ENCODE data around the gene ZNF57. TPM values are rescaled to one million over a fixed set of nuclear protein-coding genes. Genes with fewer than 3 reads are reported as not detected.
"Not testable (repeated sequence)": the region's sequence is repeated elsewhere in the genome, so short reads cannot be mapped to it uniquely, and the experiment has no call there.

ZNF57 gene
- total RNA-seq, 1 experiment from 2014 or later = 4.8 TPM

- no peaks in the 10 kb centered on the region for H3K27me3 Mint-ChIP-seq (ENCODE audit: insufficient read depth, unreplicated experiment)
- no peak overlapping the region for H3K4me3 Mint-ChIP-seq (ENCODE audit: unreplicated experiment)
- POLR2A ChIA-PET = interaction anchor here (0.7 to 1.2 kb wide), 3 partner anchors 33 to 721 kb away, joined by 3 to 4 read pairs (median 3); no protein-coding TSS in a partner anchor
- H3K27ac Mint-ChIP-seq (ENCODE audit: low read depth, unreplicated experiment) = no peak overlapping the region
- TF ChIP-seq CTCF (IDR thresholded peaks at IDR 0.05; ENCODE audit: unreplicated experiment) = no peak
- no peaks in the 10 kb centered on the region for H3K4me1 Mint-ChIP-seq (ENCODE audit: insufficient read depth, unreplicated experiment)
- DNase-seq (ENCODE audit: unreplicated experiment) = no peak
- peaks cover 6% of the 10 kb centered on the region for H3K36me3 Mint-ChIP-seq (ENCODE audit: insufficient read depth, unreplicated experiment)
- peaks cover 12% of the 10 kb centered on the region for H3K9me3 Mint-ChIP-seq (ENCODE audit: unreplicated experiment)
- no TSS peak for BruUV-seq (replicated peaks)
- intact Hi-C loops (cut with micrococcal nuclease) = loop anchor here (5.0 kb wide), 1 partner anchor 222 kb away; no protein-coding TSS in a partner anchor
- CTCF ChIA-PET = interaction anchor here (0.6 kb wide), 1 partner anchor 455 kb away, joined by 3 read pairs; no protein-coding TSS in a partner anchor
Observed at GRCh38 chr19:2869618-2870017, 31.1 kb upstream of the ZNF57 start.

- H3K4me3 Mint-ChIP-seq (ENCODE audit: unreplicated experiment); H3K27ac Mint-ChIP-seq (ENCODE audit: low read depth, unreplicated experiment); CTCF ChIA-PET; H3K4me1 Mint-ChIP-seq (ENCODE audit: insufficient read depth, unreplicated experiment); H3K27me3 Mint-ChIP-seq (ENCODE audit: insufficient read depth, unreplicated experiment); DNase-seq (ENCODE audit: unreplicated experiment); POLR2A ChIA-PET; BruUV-seq (replicated peaks): not testable (repeated sequence)
- peaks cover 12% of the 10 kb centered on the region for H3K9me3 Mint-ChIP-seq (ENCODE audit: unreplicated experiment)
- H3K36me3 Mint-ChIP-seq (ENCODE audit: insufficient read depth, unreplicated experiment) = peaks cover 23% of the 10 kb centered on the region
- intact Hi-C loops (cut with micrococcal nuclease) = loop anchor here (5.0 kb wide), 1 partner anchor 225 kb away; no protein-coding TSS in a partner anchor
Observed at GRCh38 chr19:2872175-2872574, 28.6 kb upstream of the ZNF57 start.

- POLR2A ChIA-PET = no interaction called here
Observed at GRCh38 chr19:2877398-2878331, 23.1 kb upstream of the ZNF57 start.

GRCh38 chr19:2883686-2884439 lies 16.9 kb upstream of the ZNF57 start:
- CTCF ChIA-PET = interaction anchor here (0.9 kb wide), 1 partner anchor 72 kb away, joined by 4 read pairs; no protein-coding TSS in a partner anchor
- no peak for TF ChIP-seq CTCF (IDR thresholded peaks at IDR 0.05; ENCODE audit: unreplicated experiment)
- BruUV-seq (replicated peaks) = no TSS peak
- no peaks in the 10 kb centered on the region for H3K27me3 Mint-ChIP-seq (ENCODE audit: insufficient read depth, unreplicated experiment)
- H3K9me3 Mint-ChIP-seq (ENCODE audit: unreplicated experiment) = no peaks in the 10 kb centered on the region
- intact Hi-C loops (cut with micrococcal nuclease) = no loop called here
- H3K36me3 Mint-ChIP-seq (ENCODE audit: insufficient read depth, unreplicated experiment) = no peaks in the 10 kb centered on the region
- no peak for DNase-seq (ENCODE audit: unreplicated experiment)
- no peak overlapping the region for H3K4me3 Mint-ChIP-seq (ENCODE audit: unreplicated experiment)
- H3K4me1 Mint-ChIP-seq (ENCODE audit: insufficient read depth, unreplicated experiment) = no peaks in the 10 kb centered on the region
- H3K27ac Mint-ChIP-seq (ENCODE audit: low read depth, unreplicated experiment) = no peak overlapping the region
- POLR2A ChIA-PET = interaction anchor here (0.8 to 1.6 kb wide), 3 partner anchors 25 to 67 kb away, joined by 4 to 8 read pairs (median 5); no protein-coding TSS in a partner anchor

More at GRCh38 chr19:2877398-2878331, 23.1 kb upstream of the ZNF57 start:
- Mint-ChIP-seq H3K9me3 (ENCODE audit: unreplicated experiment) (no peaks in the 10 kb centered on the region), H3K4me3 (ENCODE audit: unreplicated experiment) (no peak overlapping the region), H3K4me1 (ENCODE audit: insufficient read depth, unreplicated experiment) (no peaks in the 10 kb centered on the region), H3K36me3 (ENCODE audit: insufficient read depth, unreplicated experiment) (peaks cover 16% of the 10 kb centered on the region), H3K27me3 (ENCODE audit: insufficient read depth, unreplicated experiment) (no peaks in the 10 kb centered on the region), H3K27ac (ENCODE audit: low read depth, unreplicated experiment) (no peak overlapping the region)
- CTCF ChIA-PET = no interaction called here
- no TSS peak for BruUV-seq (replicated peaks)
- TF ChIP-seq CTCF (IDR thresholded peaks at IDR 0.05; ENCODE audit: unreplicated experiment) = no peak
- intact Hi-C loops (cut with micrococcal nuclease) = no loop called here
- no peak for DNase-seq (ENCODE audit: unreplicated experiment)

Measured in MCF 10A (cell line).